Posterior vena cava (tissue), 2 donors: ENCODE measurements around the gene CHMP3. TPM values are rescaled to one million over a fixed set of nuclear protein-coding genes. Genes with fewer than 3 reads are reported as not detected.

Experiments
- DNase-seq: peaks from one replicate; pipeline ENCODE4 v3.0.0-alpha.2; 2020; ENCODE audit warnings: low spot score
- intact Hi-C, 2 donors: fragments of 100-400 bp; cut with DNase I; formaldehyde crosslinking; loops; one replicate each; pipeline versions ENCODE4 v1.14.1 to v1.14.2; 2022 to 2023
- total RNA-seq, 2 donors: library from RNA; stranded (reverse); fragmentation: NEBNext Ultra II Directional; extraction: Animal tissue kit (Norgen Biotek cat#: 25700); gene quantifications; one replicate each; pipeline ENCODE4 v1.2.1, GENCODE V29; 2021
- donor health status: DM: yes; HTN: yes; CAD: no.
- donor health status: DM: yes; HTN: yes; CAD: no.

The CHMP3 gene
- total RNA-seq, 2 donors from 2014 or later, result 166 to 167 TPM

DNA sequence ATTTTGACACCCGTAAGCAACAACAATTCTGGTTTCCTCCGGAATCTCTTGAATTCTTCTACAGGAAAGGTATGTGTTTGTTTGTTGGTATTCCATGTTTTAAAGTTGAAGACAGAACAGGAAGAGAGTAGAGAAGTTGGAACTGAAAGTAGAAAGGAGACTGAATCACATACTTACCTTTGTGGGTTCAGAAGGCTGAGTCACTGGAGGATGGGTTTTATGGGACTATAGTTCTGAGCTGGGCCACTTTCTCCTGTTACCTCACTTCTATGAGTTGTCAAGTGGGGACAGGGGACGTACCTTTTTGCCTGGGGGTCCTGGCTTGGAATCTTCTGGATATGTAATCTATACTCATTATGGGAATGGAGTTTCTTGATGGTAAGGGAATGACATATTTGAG lies 81.2 kb downstream of the CHMP3 start:
- DNase-seq, result no peak
- intact Hi-C loops, result no loop called here

DNA sequence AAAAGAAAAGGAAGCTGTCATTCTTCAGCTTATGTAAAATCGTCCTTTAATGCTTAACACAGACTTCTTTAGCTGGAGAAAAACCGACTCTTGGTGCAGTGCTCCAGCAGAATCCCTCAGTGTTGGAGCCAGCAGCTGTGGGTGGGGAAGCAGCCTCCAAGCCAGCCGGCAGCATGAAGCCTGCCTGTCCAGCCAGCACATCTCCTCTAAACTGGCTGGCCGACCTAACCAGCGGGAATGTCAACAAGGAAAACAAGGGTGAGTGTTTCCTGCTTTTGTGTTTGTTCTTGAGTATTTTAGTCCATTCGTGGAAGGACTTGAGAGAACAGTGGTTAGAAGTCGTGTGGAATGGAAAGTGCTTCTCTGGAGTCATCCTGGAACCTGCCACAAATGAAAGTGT lies 83.1 kb downstream of the CHMP3 start:
- intact Hi-C loops, result no loop called here
- no peak for DNase-seq

DNA sequence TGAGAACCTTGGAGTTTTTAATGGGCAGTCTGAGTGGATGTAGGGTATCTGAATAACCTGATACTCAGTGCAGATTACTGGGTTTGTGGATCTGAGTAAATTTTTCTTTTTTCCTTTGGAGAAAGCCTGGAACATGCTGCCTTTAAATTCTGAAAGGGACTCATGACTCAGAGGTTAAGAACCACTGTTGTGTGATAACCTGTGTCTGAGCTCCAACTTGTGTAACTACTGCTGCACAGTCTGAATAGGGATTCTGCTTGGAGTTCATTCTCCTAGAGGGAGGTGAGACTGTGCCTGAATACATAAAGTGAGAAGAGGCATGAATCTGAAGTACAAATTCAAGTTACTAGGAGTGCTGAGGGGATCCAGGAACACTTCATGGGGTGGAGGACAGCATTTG lies 85.9 kb downstream of the CHMP3 start:
- no peak for DNase-seq
- intact Hi-C loops, result no loop called here

DNA sequence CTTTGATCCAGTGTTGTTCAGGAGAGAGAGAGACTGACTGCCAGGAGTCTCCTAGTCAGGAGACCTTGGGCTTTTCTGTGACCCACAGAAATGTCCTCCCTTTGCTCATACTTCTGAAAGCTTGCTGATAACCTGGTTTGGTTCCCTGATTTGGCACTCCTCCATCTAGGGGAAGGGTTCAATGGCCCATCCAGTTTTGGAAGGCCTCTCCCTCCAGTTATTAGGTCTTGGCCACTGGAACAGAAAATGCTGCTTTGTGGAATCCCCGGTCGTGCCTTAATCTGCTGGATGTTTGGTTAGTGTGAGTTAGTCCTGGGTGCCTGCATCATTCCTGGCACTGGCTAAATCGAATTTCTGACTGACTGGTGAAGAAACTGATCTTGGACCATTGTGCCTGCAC lies 86.3 kb downstream of the CHMP3 start:
- no peak for DNase-seq
- intact Hi-C loops, result no loop called here

DNA sequence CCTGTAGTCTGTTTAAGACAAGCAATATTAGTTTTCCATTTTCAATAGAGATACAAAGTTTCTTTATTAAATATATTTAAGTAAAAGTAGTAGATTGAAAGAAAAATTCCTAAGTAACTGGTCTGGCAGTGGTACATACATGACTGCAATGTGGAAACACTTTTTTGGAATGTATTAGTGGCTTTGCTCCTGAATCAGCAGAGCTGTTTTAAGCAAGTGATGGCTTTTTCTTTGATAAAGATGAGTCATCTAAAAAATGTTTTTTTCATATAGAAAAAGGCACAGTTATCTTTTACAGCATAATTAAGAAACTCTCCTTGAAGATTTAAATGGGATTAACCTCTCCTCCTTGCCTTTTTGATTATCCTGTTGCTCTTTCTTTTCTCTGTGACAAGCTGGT lies 87.2 kb downstream of the CHMP3 start:
- no peak for DNase-seq
- intact Hi-C loops, result no loop called here

DNA sequence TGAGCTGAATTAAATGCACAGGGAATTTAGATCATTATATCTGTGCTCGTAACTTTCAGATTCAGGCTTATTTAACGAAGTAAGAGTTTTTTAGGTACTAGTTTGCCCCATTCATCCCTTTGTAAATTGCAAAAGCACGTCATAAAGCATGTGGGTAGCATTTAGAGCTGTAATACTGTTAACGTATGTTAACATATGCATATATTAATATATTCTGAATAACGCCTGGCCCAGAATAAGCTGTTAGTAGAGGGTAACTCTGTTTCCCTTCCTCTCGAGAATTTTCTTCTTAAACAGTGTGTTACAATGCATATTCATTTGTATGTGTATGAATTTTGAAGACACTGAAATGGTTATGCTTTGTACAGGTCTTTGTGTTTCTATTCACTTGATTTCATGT lies 91.6 kb downstream of the CHMP3 start:
- intact Hi-C loops, result no loop called here
- DNase-seq, result no peak

DNA sequence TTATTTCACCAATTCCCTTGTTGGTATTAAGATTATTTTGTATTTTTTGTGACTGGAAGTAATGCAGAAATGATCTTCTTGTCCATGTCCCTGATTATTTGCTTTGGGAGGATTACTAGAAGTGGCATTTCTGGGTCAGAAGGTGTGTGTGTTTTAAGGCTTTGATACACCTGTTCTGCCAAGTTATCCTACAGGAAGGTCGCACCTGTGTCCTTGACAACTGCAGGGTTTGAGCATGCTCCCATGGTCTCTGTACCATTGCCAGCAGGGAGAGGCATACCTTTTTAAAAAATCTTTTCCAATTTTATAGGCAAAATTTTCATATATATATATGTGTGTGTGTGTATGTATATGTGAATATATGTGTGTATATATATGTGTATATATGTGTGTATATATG lies 92.4 kb downstream of the CHMP3 start:
- no peak for DNase-seq
- intact Hi-C loops, result no loop called here

DNA sequence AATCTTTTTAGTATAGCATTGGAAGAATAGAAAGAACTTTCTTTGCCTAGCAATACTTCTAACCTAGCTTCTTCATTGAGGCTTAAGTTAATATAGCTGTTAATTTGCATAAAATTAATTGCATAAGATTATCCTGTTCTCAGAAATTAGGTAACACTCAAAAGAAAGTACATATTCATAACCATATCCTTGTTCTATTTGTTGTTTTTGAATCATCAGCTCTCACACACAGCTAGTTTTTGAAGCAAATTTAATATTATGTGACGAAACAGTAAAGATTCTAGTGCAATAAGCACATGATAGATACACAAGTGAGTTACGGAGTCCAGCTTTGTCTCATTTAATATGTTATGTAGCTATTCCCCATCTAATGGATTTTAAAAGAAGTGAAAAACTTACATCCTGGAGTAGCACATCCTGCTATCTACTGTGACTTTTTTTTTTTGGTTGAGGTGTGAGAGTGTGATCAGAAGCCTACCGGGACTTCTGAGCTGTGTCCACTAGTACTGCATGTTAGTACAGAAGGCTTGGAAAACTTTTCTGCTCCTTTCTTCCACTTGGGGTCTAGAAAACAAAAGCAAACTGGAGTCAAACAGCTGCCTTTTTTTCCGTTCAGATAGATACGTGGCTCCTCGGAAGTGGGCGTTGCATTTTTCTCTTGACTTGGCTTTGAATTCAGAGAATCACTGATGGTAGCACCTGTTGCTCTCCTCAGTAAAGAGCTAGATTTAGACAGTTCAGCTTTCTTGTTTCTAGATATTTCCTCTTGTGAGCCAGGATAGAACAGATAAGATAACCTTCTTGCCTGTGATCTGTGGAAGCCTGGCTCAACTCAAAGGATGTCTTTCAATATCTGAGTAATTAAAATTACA lies 94.8 kb downstream of the CHMP3 start:
- intact Hi-C loops, result no loop called here
- no peak for DNase-seq

DNA sequence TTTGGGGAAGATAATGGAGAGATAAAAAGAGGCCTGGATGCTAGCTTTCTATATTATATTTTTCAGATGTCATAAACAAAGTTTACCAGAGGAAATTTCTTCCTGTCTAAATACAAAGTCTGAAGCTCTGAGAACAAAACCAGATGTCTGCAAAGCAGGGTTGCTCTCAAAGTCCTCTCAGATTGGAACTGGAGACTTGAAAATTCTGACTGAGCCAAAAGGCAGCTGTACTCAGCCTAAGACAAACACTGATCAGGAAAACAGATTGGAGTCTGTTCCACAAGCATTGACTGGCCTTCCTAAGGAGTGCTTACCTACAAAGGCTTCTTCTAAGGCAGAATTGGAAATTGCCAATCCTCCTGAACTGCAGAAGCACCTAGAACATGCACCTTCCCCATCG lies 96.9 kb downstream of the CHMP3 start:
- no peak for DNase-seq
- intact Hi-C loops, result no loop called here

DNA sequence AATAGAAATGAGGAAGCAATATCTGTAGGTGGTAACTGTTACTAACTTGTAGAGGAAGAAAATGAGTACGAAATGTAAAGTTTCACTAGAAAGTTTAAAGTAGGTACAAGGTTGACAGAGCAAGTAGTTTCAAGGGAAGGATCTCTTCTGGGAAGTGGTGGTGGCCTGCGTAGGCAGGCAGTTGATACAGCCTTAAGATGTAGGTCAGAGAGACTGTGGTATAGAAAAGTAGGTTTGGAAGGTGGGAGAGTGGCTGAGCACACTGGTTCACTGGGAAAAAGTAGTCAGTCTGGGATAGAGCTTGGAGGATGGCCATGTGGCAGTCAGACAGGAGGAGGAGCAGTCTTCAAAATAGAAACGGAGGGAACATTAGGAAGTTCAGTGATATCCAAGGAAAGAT lies 98.6 kb downstream of the CHMP3 start:
- no peak for DNase-seq
- intact Hi-C loops, result no loop called here

DNA sequence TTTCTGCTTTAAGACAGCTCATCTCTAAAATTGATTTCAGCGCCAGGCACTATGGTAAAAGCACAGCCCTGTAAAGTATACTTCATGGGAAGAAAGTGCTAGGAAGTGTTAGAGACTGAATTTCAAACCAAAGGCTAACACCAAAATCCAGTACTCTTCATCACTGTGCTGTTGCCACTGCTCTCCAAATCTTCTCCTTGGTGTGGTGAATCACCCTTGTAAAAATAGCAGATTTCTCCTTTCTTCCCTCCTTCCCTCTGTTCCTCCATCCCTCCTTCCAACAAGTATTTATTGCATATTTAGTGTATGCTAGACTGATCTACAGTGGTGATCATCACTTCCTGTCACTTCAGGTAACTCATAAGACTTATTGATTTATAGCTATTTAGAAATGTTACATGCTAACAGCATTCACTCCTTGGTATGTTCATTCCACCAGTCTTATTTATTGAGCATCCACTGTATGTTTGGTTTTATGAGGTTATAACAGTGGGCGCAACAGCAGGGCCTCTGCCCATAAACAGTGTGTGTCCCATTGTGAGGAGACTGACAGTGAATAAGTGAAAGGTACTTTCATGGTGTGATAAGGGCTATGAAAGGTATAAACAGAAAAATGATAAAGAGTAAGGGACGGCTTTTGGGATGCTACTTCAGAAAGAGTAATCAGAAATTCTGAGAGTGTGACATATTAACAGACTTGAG lies 102.0 kb downstream of the CHMP3 start:
- intact Hi-C loops, result no loop called here
- DNase-seq, result no peak

DNA sequence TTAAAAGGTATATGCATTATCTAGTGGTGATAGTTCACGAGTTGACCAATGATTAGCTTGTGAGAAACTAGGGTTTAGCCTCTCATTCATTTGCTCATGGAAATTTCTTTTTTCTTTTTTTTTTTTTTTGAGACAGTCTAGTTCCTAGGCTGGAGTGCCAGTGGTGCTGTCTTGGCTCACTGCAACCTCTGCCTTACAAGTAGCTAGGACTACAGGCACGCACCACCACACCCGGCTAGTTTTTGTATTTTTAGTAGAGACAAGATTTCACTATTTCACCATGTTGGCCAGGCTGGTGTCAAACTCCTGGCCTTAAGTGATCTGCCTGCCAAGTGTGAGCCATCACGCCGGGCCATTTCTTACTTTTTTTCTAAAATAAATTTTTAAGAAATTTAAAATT lies 108.1 kb downstream of the CHMP3 start:
- no peak for DNase-seq
- intact Hi-C loops, result loop anchor here in 1 of 2 donors (10.0 kb wide), 1 partner anchor 160 kb away; no protein-coding TSS in a partner anchor

DNA sequence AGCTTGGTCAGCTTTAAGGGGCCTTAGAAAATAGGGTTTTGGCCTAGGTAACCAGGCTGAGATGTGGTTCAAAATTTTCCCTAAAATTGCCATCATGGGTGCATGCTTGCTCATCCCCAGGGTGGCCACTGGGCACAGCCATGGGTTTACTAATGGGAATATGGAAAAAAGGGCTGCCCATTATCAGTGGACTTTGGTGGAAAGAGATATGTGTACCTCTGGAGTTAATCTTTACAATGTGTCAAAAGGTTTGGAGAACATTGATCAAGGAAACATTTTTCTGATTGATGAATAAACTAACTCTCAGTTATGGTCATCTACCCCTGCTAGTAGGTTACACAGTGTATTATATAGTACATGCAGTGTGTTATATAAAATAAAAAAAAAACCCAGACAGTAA lies 109.0 kb downstream of the CHMP3 start:
- intact Hi-C loops, result loop anchor here in 1 of 2 donors (10.0 kb wide), 1 partner anchor 161 kb away; no protein-coding TSS in a partner anchor
- no peak for DNase-seq

DNA sequence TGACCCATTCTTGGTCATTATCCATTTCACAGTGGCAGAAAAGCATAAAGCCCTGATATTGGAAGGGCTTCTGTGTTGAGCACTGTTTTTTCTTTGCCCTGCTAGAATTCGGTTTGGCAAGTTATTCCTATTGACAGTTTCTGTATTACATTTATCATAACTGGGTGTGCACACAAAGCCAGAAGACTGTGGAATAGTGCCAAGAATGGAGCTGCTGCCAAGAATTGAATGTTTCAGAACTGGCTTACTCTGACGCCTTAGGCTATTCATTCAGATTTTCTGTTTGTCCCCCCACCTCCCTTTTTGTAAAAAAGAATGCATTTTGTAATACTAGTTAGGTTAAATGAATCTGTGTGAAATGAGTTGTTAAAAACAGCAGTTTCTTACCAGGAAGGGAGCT lies 109.4 kb downstream of the CHMP3 start:
- DNase-seq, result no peak
- intact Hi-C loops, result loop anchor here in 1 of 2 donors (10.0 kb wide), 1 partner anchor 161 kb away; no protein-coding TSS in a partner anchor

Other genes starting within 250 kb of the CHMP3 start
- gene REEP1, start 225.8 kb downstream of the CHMP3 start, total RNA-seq, result 10 to 100 TPM; 48.4 to 55.2 TPM
- gene KDM3A, start 122.1 kb downstream of the CHMP3 start, total RNA-seq, result 10 to 100 TPM; 41.8 to 46.0 TPM
- gene RNF103, start 60.4 kb upstream of the CHMP3 start, total RNA-seq, result 10 to 100 TPM; 29.0 to 37.0 TPM
- 10 to 100 TPM; 20.3 to 22.9 TPM for gene RMND5A, start 156.8 kb upstream of the CHMP3 start, total RNA-seq
- 1 to 10 TPM; 1.3 to 1.9 TPM for gene CD8A, start 227.5 kb upstream of the CHMP3 start, total RNA-seq